IMR-90 (cell line): Measurements from ENCODE around the gene ARNT2. TPM values are rescaled to one million over a fixed set of nuclear protein-coding genes. Genes with fewer than 3 reads are reported as not detected.
A peak's percentile ranks its signal among the peaks of the same experiment; 100 is the strongest.

Source experiments
- ATAC-seq: fragments of 200-7000 bp; cut with Tn5 transposase; 2 replicates; pipeline ENCODE4 v1.9.1; 2020; ENCODE audit warnings: low read depth, mild to moderate bottlenecking, moderate library complexity
- BruUV-seq: library from RNA; stranded (reverse); fragments of 400-500 nt; replicated peaks from 2 replicates; lab custom pipeline; 2021; lab: Mats Ljungman, UMichigan
- CTCF ChIA-PET: fragments of 300-600 bp; formaldehyde crosslinking; extraction: SDS; loops from one replicate; lab custom pipeline; 2021; ENCODE audit warnings: antibody characterized with exemption; lab: Yijun Ruan, JAX
- POLR2A ChIA-PET: fragments of 300-600 bp; sonication (Branson Sonifier 250); formaldehyde crosslinking; loops from one replicate; lab custom pipeline; 2022; ENCODE audit warnings: antibody characterized with exemption; ENCODE audit not compliant: unreplicated experiment; lab: Charles Lee
- DNase-seq: peaks from one replicate; pipeline ENCODE4 v3.0.0; 2013
- H2AFZ ChIP-seq: replicated peaks from 2 replicates; pipeline ENCODE3; 2013; ENCODE audit warnings: low read length, mild to moderate bottlenecking; ENCODE audit not compliant: poor library complexity
- H2AK5ac ChIP-seq: 2 replicates; pipeline ENCODE4 v1.6.1; 2013; ENCODE audit warnings: low read depth, low read length, inconsistent platforms
- H2AK9ac ChIP-seq: replicated peaks from 2 replicates; pipeline ENCODE3; 2013; ENCODE audit warnings: mild to moderate bottlenecking, low read depth, low read length, moderate library complexity; ENCODE audit not compliant: poor library complexity
- H2BK120ac ChIP-seq: 2 replicates; pipeline ENCODE4 v1.6.1; 2013; ENCODE audit warnings: low read depth, low read length, inconsistent platforms
- H2BK15ac ChIP-seq: 3 replicates; pipeline ENCODE4 v1.6.1; 2013; ENCODE audit warnings: low read depth, low read length, inconsistent platforms
- H2BK20ac ChIP-seq: 2 replicates; pipeline ENCODE4 v1.6.1; 2013; ENCODE audit warnings: low read depth, mild to moderate bottlenecking, inconsistent platforms, low read length, moderate library complexity
- H2BK5ac ChIP-seq: 2 replicates; pipeline ENCODE4 v1.6.1; 2013; ENCODE audit warnings: mild to moderate bottlenecking, low read depth, low read length, inconsistent platforms; ENCODE audit not compliant: poor library complexity, severe bottlenecking
- H3K14ac ChIP-seq: replicated peaks from 2 replicates; pipeline ENCODE4 v1.6.1; 2013; ENCODE audit warnings: low read depth, low read length, inconsistent platforms
- H3K18ac ChIP-seq: 2 replicates; pipeline ENCODE4 v1.6.1; 2013; ENCODE audit warnings: low read depth, low read length, control low read depth
- H3K23ac ChIP-seq: 2 replicates; pipeline ENCODE4 v1.6.1; 2013; ENCODE audit warnings: low read depth, low read length, inconsistent platforms
- H3K27ac ChIP-seq: 2 replicates; pipeline ENCODE4 v1.5.1; 2013; ENCODE audit warnings: mild to moderate bottlenecking, control low read depth, low read length; ENCODE audit not compliant: insufficient read depth
- H3K27me3 ChIP-seq: 2 replicates; pipeline ENCODE4 v1.6.1; 2013; ENCODE audit warnings: low read length; ENCODE audit not compliant: control insufficient read depth, insufficient read depth
- H3K36me3 ChIP-seq: 2 replicates; pipeline ENCODE4 v1.6.1; 2013; ENCODE audit warnings: low read length, mixed read lengths; ENCODE audit not compliant: control insufficient read depth, insufficient read depth
- H3K4ac ChIP-seq: 2 replicates; pipeline ENCODE4 v1.6.1; 2013; ENCODE audit warnings: low read depth, low read length, inconsistent platforms
- H3K4me1 ChIP-seq: 2 replicates; pipeline ENCODE4 v1.6.1; 2013; ENCODE audit warnings: low read length, mixed read lengths; ENCODE audit not compliant: control insufficient read depth, insufficient read depth
- H3K4me2 ChIP-seq: 2 replicates; pipeline ENCODE4 v1.6.1; 2013; ENCODE audit warnings: low read depth, mild to moderate bottlenecking, control low read depth, low read length, moderate library complexity
- H3K4me3 ChIP-seq: 2 replicates; pipeline ENCODE4 v1.5.1; 2013; ENCODE audit warnings: low read depth, mild to moderate bottlenecking, control low read depth, low read length, moderate library complexity; ENCODE audit not compliant: insufficient read depth
- H3K56ac ChIP-seq: 2 replicates; pipeline ENCODE4 v1.6.1; 2013; ENCODE audit warnings: low read length, inconsistent platforms; ENCODE audit not compliant: insufficient read depth; ENCODE audit errors: extremely low read depth
- H3K79me1 ChIP-seq, 2 experiments: 2 replicates each; pipeline ENCODE4 v1.6.1; 2013; ENCODE audit warnings: low read length in 2 of 2, inconsistent platforms in 1 of 2, low read depth in 1 of 2
- H3K9ac ChIP-seq: 2 replicates; pipeline ENCODE4 v1.6.1; 2013; ENCODE audit warnings: low read depth, low read length, control low read depth
- H3K9me1 ChIP-seq: 2 replicates; pipeline ENCODE4 v1.6.1; 2013; ENCODE audit warnings: low read length, inconsistent platforms; ENCODE audit not compliant: insufficient read depth
- H3K9me3 ChIP-seq: 2 replicates; pipeline ENCODE4 v1.6.1; 2013; ENCODE audit warnings: low read length; ENCODE audit not compliant: control insufficient read depth, insufficient read depth
- H4K20me1 ChIP-seq: 2 replicates; pipeline ENCODE4 v1.6.1; 2013; ENCODE audit warnings: low read length, inconsistent platforms; ENCODE audit not compliant: insufficient read depth
- H4K5ac ChIP-seq: 2 replicates; pipeline ENCODE4 v1.6.1; 2013; ENCODE audit warnings: mild to moderate bottlenecking, low read depth, low read length, control low read depth
- H4K8ac ChIP-seq, 2 experiments: 2 replicates each; pipeline ENCODE4 v1.6.1; 2013; ENCODE audit warnings: low read depth in 2 of 2, low read length in 2 of 2, control low read depth in 1 of 2, inconsistent platforms in 1 of 2
- H4K91ac ChIP-seq: 2 replicates; pipeline ENCODE4 v1.6.1; 2013; ENCODE audit warnings: low read depth, low read length, inconsistent platforms; ENCODE audit not compliant: insufficient read depth
- ELK1 ChIP-seq: fragments of 150-350 bp; IDR thresholded peaks from 2 replicates; pipeline ENCODE4 v1.6.1; 2016; ENCODE audit warnings: low read depth, mild to moderate bottlenecking, low read length, moderate library complexity, borderline replicate concordance
- FOS ChIP-seq: fragments of 150-350 bp; IDR thresholded peaks from 2 replicates; pipeline ENCODE4 v1.6.1; 2016; ENCODE audit warnings: low read depth, low read length
- MAZ ChIP-seq: IDR thresholded peaks from 2 replicates; pipeline ENCODE4 v1.6.1; 2012; ENCODE audit warnings: low read depth, mild to moderate bottlenecking, low read length, improper control_type of control experiment, moderate library complexity, borderline replicate concordance
- MXI1 ChIP-seq: IDR thresholded peaks from 2 replicates; pipeline ENCODE4 v1.6.1; 2012; ENCODE audit warnings: low read depth, mild to moderate bottlenecking, low read length, moderate library complexity, borderline replicate concordance
- NFE2L2 ChIP-seq: fragments of 150-350 bp; IDR thresholded peaks from 2 replicates; pipeline ENCODE4 v1.6.1; 2016; ENCODE audit warnings: low read depth, mild to moderate bottlenecking, low read length
- SMC3 ChIP-seq: fragments of 150-350 bp; IDR thresholded peaks from 2 replicates; pipeline ENCODE4 v1.6.1; 2016; ENCODE audit warnings: low read depth, mild to moderate bottlenecking, antibody characterized with exemption, low read length, moderate library complexity
- WGBS, 2 experiments: methylation state at CpG; one replicate each; pipeline versions ENCODE4 v1.1.5 to v1.1.7; 2013; ENCODE audit warnings: missing lambda C conversion rate in 2 of 2; ENCODE audit not compliant: insufficient read length in 1 of 2; ENCODE audit errors: extremely low coverage in 2 of 2; 5-methylcytosine and 5-hydroxymethylcytosine counted together
- dilution Hi-C: fragments of 300-500 bp; cut with HindIII; formaldehyde crosslinking; loops from one replicate; pipeline ENCODE4 v1.14.3; 2018; ENCODE audit warnings: low sequenced_read_pairs; ENCODE audit not compliant: unreplicated experiment
- in situ Hi-C: fragments of 300-500 bp; cut with MboI; formaldehyde crosslinking; loops from 3 replicates; pipeline ENCODE4 v1.14.3; 2019; ENCODE audit warnings: low sequenced_read_pairs, inconsistent platforms, mixed read lengths
- intact Hi-C: fragments of 100-400 bp; cut with micrococcal nuclease; formaldehyde crosslinking; loops from 2 replicates; pipeline ENCODE4 v1.10.0; 2022
- polyA plus RNA-seq, 3 experiments: library from polyadenylated mRNA; depleted of rRNA; stranded (reverse); fragments of >200 nt; gene quantifications; 2 replicates each; pipeline ENCODE4 v1.2.3, GENCODE V29; 2012; ENCODE audit warnings: low replicate concordance in 1 of 3
- total RNA-seq: library from RNA; depleted of rRNA; stranded (reverse); fragments of >200 nt; gene quantifications from 2 replicates; pipeline ENCODE4 v1.2.3, GENCODE V29; 2012

ARNT2 gene
- total and polyA plus RNA-seq, 2 of the 4 experiments (the other 2 are of a cell fraction): 18.2 to 19.0 TPM

- no peak for TF ChIP-seq ELK1
- TF ChIP-seq MXI1: no peak
- TF ChIP-seq NFE2L2: no peak
Observed at GRCh38 chr15:80559320-80559693, 155.1 kb downstream of the ARNT2 start (continued).

- no peak overlapping the region; a peak in 1 of 4 replicates for H4K8ac ChIP-seq
- TF ChIP-seq MAZ (no peak), FOS (no peak), SMC3 (no peak)
- intact Hi-C loops: no loop called here
Observed at GRCh38 chr15:80559761-80560160, 155.6 kb downstream of the ARNT2 start.

More at GRCh38 chr15:80559761-80560160, 155.6 kb downstream of the ARNT2 start:
- Histone ChIP-seq H2BK20ac (peak overlapping the region; percentile 15; the same call in 1 of the 2 replicates), H2AK9ac (no peak overlapping the region), H3K27ac (no peak overlapping the region), H4K91ac (no peak overlapping the region), H2AK5ac (peak overlapping the region; percentile 13; the same call in 1 of the 2 replicates), H3K4me2 (no peak overlapping the region), H3K79me1 (peaks cover 0 to 3% of the 10 kb centered on the region in 2 experiments; a peak in 1 of 4 replicates), H2BK15ac (no peak overlapping the region), H3K9me1 (peaks cover 30% of the 10 kb centered on the region), H2AFZ (no peak overlapping the region), H3K36me3 (peaks cover 46% of the 10 kb centered on the region), H2BK5ac (no peak overlapping the region), H3K23ac (no peak overlapping the region), H3K4ac (peak overlapping the region; percentile 68; the same call in 1 of the 2 replicates), H3K9ac (no peak overlapping the region), H3K9me3 (no peaks in the 10 kb centered on the region), H3K27me3 (no peaks in the 10 kb centered on the region), H2BK120ac (peak overlapping the region; percentile 16), H4K5ac (peak overlapping the region; percentile 4), H3K4me3 (no peak overlapping the region), H3K56ac (no peak overlapping the region), H3K14ac (no peak overlapping the region), H3K18ac (no peak overlapping the region), H3K4me1 (peaks cover 5% of the 10 kb centered on the region), H4K20me1 (no peaks in the 10 kb centered on the region)
- 79% methylated on average over 3 of the region's 6 CpGs; no CpG with 5 or more reads in 1 of the 2 experiments for WGBS, 2 experiments
- in situ Hi-C loops: no loop called here
- ChIA-PET POLR2A (no interaction called here), CTCF (interaction anchor here (0.9 kb wide), 1 partner anchor 193 kb away, joined by 4 read pairs; no protein-coding TSS in a partner anchor)
- DNase-seq: no peak
- dilution Hi-C loops: no loop called here
- no peak for ATAC-seq
- BruUV-seq: no TSS peak
